HepG2 (cell line): ENCODE measurements around the gene PFN4. TPM values are rescaled to one million over a fixed set of nuclear protein-coding genes. Genes with fewer than 3 reads are reported as not detected.

Experiments used
- CEBPG ChIP-seq: IDR thresholded peaks from 2 replicates; pipeline ENCODE4 v1.6.1; 2016
- EHMT2 ChIP-seq: fragments of 200-600 bp; sonication (generic); IDR thresholded peaks from 2 replicates; pipeline ENCODE4 v1.7.0; 2017; ENCODE audit warnings: antibody characterized with exemption, low read depth, low read length, borderline replicate concordance
- FOXK2 ChIP-seq: fragments of 450-650 bp; IDR thresholded peaks from 2 replicates; pipeline ENCODE4 v1.6.1; 2016
- KLF9 ChIP-seq: IDR thresholded peaks from 2 replicates; pipeline ENCODE4 v1.6.1; 2016; ENCODE audit warnings: low read depth
- MLX ChIP-seq: IDR thresholded peaks from 2 replicates; pipeline ENCODE4 v1.6.1; 2016
- PCBP1 ChIP-seq: fragments of 200-400 bp; formaldehyde crosslinking; IDR thresholded peaks from 2 replicates; pipeline ENCODE4 v1.6.1; 2017; ENCODE audit warnings: mild to moderate bottlenecking, low read depth, low read length, borderline replicate concordance
- POLR2AphosphoS2 ChIP-seq: IDR thresholded peaks from 2 replicates; pipeline ENCODE4 v1.6.1; 2011; ENCODE audit warnings: low read depth, low read length, improper control_type of control experiment
- RERE ChIP-seq: IDR thresholded peaks from 2 replicates; pipeline ENCODE4 v1.6.1; 2016; ENCODE audit warnings: low read depth, missing genetic modification reagents, missing compliant biosample characterization
- RORA ChIP-seq: sonication (generic); formaldehyde crosslinking; IDR thresholded peaks from 2 replicates; pipeline ENCODE4 v1.5.0; 2020; ENCODE audit warnings: mild to moderate bottlenecking, missing genetic modification reagents, moderate library complexity
- SALL2 ChIP-seq: sonication (generic); formaldehyde crosslinking; IDR thresholded peaks from 2 replicates; pipeline ENCODE4 v1.8.1; 2023; ENCODE audit warnings: mild to moderate bottlenecking, missing genetic modification reagents, inconsistent platforms
- SMAD1 ChIP-seq: sonication (generic); formaldehyde crosslinking; IDR thresholded peaks from 2 replicates; pipeline ENCODE4 v1.4.0; 2020; ENCODE audit warnings: missing genetic modification reagents, low read depth, mild to moderate bottlenecking, borderline replicate concordance
- SMARCC2 ChIP-seq: fragments of 450-650 bp; IDR thresholded peaks from 2 replicates; pipeline ENCODE4 v1.6.1; 2017; ENCODE audit warnings: antibody characterized with exemption, mild to moderate bottlenecking
- SOX6 ChIP-seq, 2 experiments: fragments of 450-650 bp in 1 of 2; sonication (generic) in 1 of 2; formaldehyde crosslinking in 1 of 2; IDR thresholded peaks; 2 replicates each; pipeline versions ENCODE4 v1.4.0 to v1.6.1; 2017 to 2020; ENCODE audit warnings: antibody characterized with exemption in 1 of 2, mild to moderate bottlenecking in 1 of 2, missing genetic modification reagents in 1 of 2
- TBP ChIP-seq: sonication (generic); formaldehyde crosslinking; IDR thresholded peaks from 2 replicates; pipeline ENCODE4 v1.5.0; 2020; ENCODE audit warnings: missing genetic modification reagents
- TRIM24 ChIP-seq: sonication (generic); formaldehyde crosslinking; IDR thresholded peaks from 2 replicates; pipeline ENCODE4 v1.8.0; 2022; ENCODE audit warnings: mild to moderate bottlenecking, missing genetic modification reagents
- ZNF296 ChIP-seq: sonication (generic); formaldehyde crosslinking; conservative IDR thresholded peaks from 2 replicates; pipeline ENCODE4 v1.5.0; 2020; ENCODE audit warnings: mild to moderate bottlenecking, missing genetic modification reagents
- ZNF354B ChIP-seq: sonication (generic); formaldehyde crosslinking; IDR thresholded peaks from 2 replicates; pipeline ENCODE4 v1.8.0; 2022; ENCODE audit warnings: mild to moderate bottlenecking, missing genetic modification reagents
- ZNF383 ChIP-seq: sonication (generic); formaldehyde crosslinking; IDR thresholded peaks from 2 replicates; pipeline ENCODE4 v1.4.0; 2020; ENCODE audit warnings: missing genetic modification reagents, mild to moderate bottlenecking, borderline replicate concordance
- ZNF484 ChIP-seq: sonication (generic); formaldehyde crosslinking; IDR thresholded peaks from 2 replicates; pipeline ENCODE4 v1.5.1; 2020; ENCODE audit warnings: mild to moderate bottlenecking, low read depth, missing genetic modification reagents, borderline replicate concordance
- ZNF549 ChIP-seq: sonication (generic); formaldehyde crosslinking; IDR thresholded peaks from 2 replicates; pipeline ENCODE4 v1.5.0; 2020; ENCODE audit warnings: missing genetic modification reagents
- ZNF768 ChIP-seq: sonication (generic); formaldehyde crosslinking; IDR thresholded peaks from 2 replicates; pipeline ENCODE4 v1.4.0; 2020; ENCODE audit warnings: missing genetic modification reagents
- ZNF790 ChIP-seq: sonication (generic); formaldehyde crosslinking; IDR thresholded peaks from 2 replicates; pipeline ENCODE4 v1.8.0; 2022; ENCODE audit warnings: missing genetic modification reagents, mild to moderate bottlenecking, borderline replicate concordance
- ZUFSP ChIP-seq: sonication (generic); formaldehyde crosslinking; IDR thresholded peaks from 2 replicates; pipeline ENCODE4 v1.9.0; 2021; ENCODE audit warnings: missing genetic modification reagents, mild to moderate bottlenecking, borderline replicate concordance
- polyA plus RNA-seq, 8 experiments: library from polyadenylated mRNA; depleted of rRNA in 3 of 8; stranded (reverse) in 7 of 8; unstranded in 1 of 8; fragments of >200 nt; fragmentation: Illumina TruSeq in 4 of 8; extraction: Trizol in 4 of 8; gene quantifications; 2 replicates each; pipeline versions ENCODE4 v1.2.1 to v1.2.3, GENCODE V29; 2011 to 2016; ENCODE audit warnings: low read depth in 4 of 8, missing spikeins in 1 of 8, mixed read lengths in 1 of 8; ENCODE audit not compliant: insufficient read depth in 1 of 8
- total RNA-seq, 5 experiments: library from RNA; depleted of rRNA; stranded (reverse); fragments of >200 nt; fragmentation: Illumina TruSeq; extraction: Trizol; gene quantifications; 2 replicates each; pipeline ENCODE4 v1.2.3, GENCODE V29; 2016; ENCODE audit warnings: low read depth in 1 of 5

The PFN4 gene
- total and polyA plus RNA-seq, 2 of the 13 experiments (the other 11 are each of a cell fraction or from before 2014, with no cell fraction given), result 0.12 to 0.20 TPM

- TF ChIP-seq SALL2 (peak; percentile 93; the same call in 1 of the 2 replicates), TRIM24 (CRISPR knock-in tag) (no peak), SMARCC2 (no peak), MLX (CRISPR knock-in tag) (peak; percentile 56; the same call in 1 of the 2 replicates), KLF9 (CRISPR knock-in tag) (peak; percentile 71), TBP (0 out of 2 replicates have a peak, but pooled peaks have one; percentile 33), ZUFSP (CRISPR knock-in tag) (no peak), EHMT2 (no peak), ZNF768 (CRISPR knock-in tag) (peak; percentile 82; the same call in 1 of the 2 replicates), ZNF790 (CRISPR knock-in tag) (no peak), SOX6 (IDR thresholded peaks at IDR 0.05) (no peak), SOX6 (CRISPR knock-in tag; IDR thresholded peaks at IDR 0.05) (peak; percentile 88), ZNF296 (peak; percentile 99), RORA (no peak), SMAD1 (CRISPR knock-in tag) (no peak; the same call in 1 of the 2 replicates), ZNF484 (CRISPR knock-in tag) (peak; percentile 6; the same call in 1 of the 2 replicates), POLR2AphosphoS2 (no peak), FOXK2 (peak; percentile 74; the same call in 1 of the 2 replicates), PCBP1 (no peak; the same call in 1 of the 2 replicates), CEBPG (CRISPR knock-in tag) (peak; percentile 57), ZNF383 (CRISPR knock-in tag) (peak; percentile 83), RERE (CRISPR knock-in tag) (no peak), ZNF549 (CRISPR knock-in tag) (no peak), ZNF354B (no peak; the same call in 1 of the 2 replicates)
Measured at GRCh38 chr2:24083567-24084385, 39.4 kb downstream of the PFN4 start (continued).
